K562 (cell line): ENCODE results near the gene CSRNP3. TPM values are rescaled to one million over a fixed set of nuclear protein-coding genes. Genes with fewer than 3 reads are reported as not detected.

Experiments
- ATAC-seq: fragments of 200-7000 bp; cut with Tn5 transposase; 3 replicates; pipeline ENCODE4 v1.9.1; 2020; ENCODE audit warnings: moderate library complexity
- BruUV-seq: library from RNA; stranded (reverse); fragments of 400-500 nt; replicated peaks from 2 replicates; lab custom pipeline; 2021; lab: Mats Ljungman, UMichigan
- CTCF ChIA-PET: fragments of 300-600 bp; formaldehyde crosslinking; extraction: SDS; loops from one replicate; lab custom pipeline; 2021; ENCODE audit warnings: low intra/inter-chr PET ratio; lab: Yijun Ruan, JAX
- POLR2A ChIA-PET: fragments of 300-600, 350-650 bp; sonication (Branson Sonifier 250); formaldehyde crosslinking; extraction: SDS; loops from one replicate; lab custom pipeline; 2021; ENCODE audit warnings: antibody characterized with exemption, inconsistent platforms; lab: Yijun Ruan, JAX
- DNase-seq, 4 experiments: peaks; one replicate each; pipeline versions ENCODE4 v3.0.0 to v3.0.0-alpha.2; 2011 to 2018; ENCODE audit warnings: low spot score in 3 of 4, mixed read lengths in 3 of 4; ENCODE audit errors: extremely low read depth in 1 of 4
- FAIRE-seq: peaks from 2 replicates; lab custom pipeline; 2011; peaks lifted over from hg19 to GRCh38; lab: Jason Lieb, UNC
- H2AFZ ChIP-seq: 2 replicates; pipeline ENCODE4 v1.6.0; 2011; ENCODE audit warnings: low read depth, low read length, control low read depth, inconsistent platforms
- H3K27ac ChIP-seq: fragments of 200-600 bp; 3 replicates; pipeline ENCODE4 v1.8.0; 2011; ENCODE audit warnings: low read depth, mild to moderate bottlenecking, control low read depth, inconsistent platforms, low read length, moderate library complexity, mixed read lengths; ENCODE audit errors: extremely low read depth
- H3K27me3 ChIP-seq, 2 experiments: fragments of 300-600 bp in 1 of 2; 2 replicates in 1 of 2; 3 replicates in 1 of 2; pipeline versions ENCODE4 v1.6.0 to v1.8.0; 2011; ENCODE audit warnings: inconsistent platforms in 2 of 2, low read length in 2 of 2, mild to moderate bottlenecking in 1 of 2, mixed read lengths in 1 of 2, moderate library complexity in 1 of 2; ENCODE audit not compliant: control insufficient read depth in 2 of 2, insufficient read depth in 2 of 2
- H3K36me3 ChIP-seq: fragments of 300-600 bp; 3 replicates; pipeline ENCODE4 v1.8.0; 2011; ENCODE audit warnings: mild to moderate bottlenecking, low read length, inconsistent platforms; ENCODE audit not compliant: control insufficient read depth, insufficient read depth
- H3K4me1 ChIP-seq, 2 experiments: fragments of 200-600 bp in 1 of 2; replicated peaks in 1 of 2; 2 replicates in 1 of 2; 3 replicates in 1 of 2; pipeline versions ENCODE4 v1.5.1 to v1.8.0; 2011; ENCODE audit warnings: inconsistent platforms in 2 of 2, low read length in 2 of 2, mild to moderate bottlenecking in 1 of 2, mixed read lengths in 1 of 2, moderate library complexity in 1 of 2; ENCODE audit not compliant: control insufficient read depth in 2 of 2, insufficient read depth in 2 of 2
- H3K4me2 ChIP-seq: 2 replicates; pipeline ENCODE4 v1.6.1; 2011; ENCODE audit warnings: low read length, control low read depth, inconsistent platforms, mixed read lengths; ENCODE audit not compliant: insufficient read depth
- H3K4me3 ChIP-seq: fragments of 200-600 bp; sonication (generic), shearing (Covaris generic); 2 replicates; pipeline ENCODE4 v1.5.1; 2016; ENCODE audit warnings: control low read depth, inconsistent platforms
- H3K79me2 ChIP-seq: fragments of 200-600 bp; 3 replicates; pipeline ENCODE4 v1.8.0; 2011; ENCODE audit warnings: low read length, inconsistent platforms; ENCODE audit not compliant: control insufficient read depth, insufficient read depth
- H3K9ac ChIP-seq, 2 experiments: 2 replicates each; pipeline versions ENCODE4 v1.6.0 to v1.6.1; 2011; ENCODE audit warnings: low read depth in 2 of 2, low read length in 2 of 2, control low read depth in 1 of 2, inconsistent platforms in 1 of 2, mild to moderate bottlenecking in 1 of 2, mixed read lengths in 1 of 2; ENCODE audit not compliant: insufficient read depth in 1 of 2
- H3K9me1 ChIP-seq: one replicate; pipeline ENCODE4 v1.6.0; 2011; ENCODE audit warnings: inconsistent platforms, mild to moderate bottlenecking, low read length, moderate library complexity; ENCODE audit not compliant: control insufficient read depth, insufficient read depth
- H3K9me3 ChIP-seq: replicated peaks from 2 replicates; pipeline ENCODE4 v1.5.1; 2011; ENCODE audit warnings: low read depth, low read length, inconsistent platforms; ENCODE audit not compliant: control insufficient read depth, insufficient read depth
- H4K20me1 ChIP-seq: replicated peaks from 2 replicates; pipeline ENCODE4 v1.6.1; 2011; ENCODE audit warnings: low read length, inconsistent platforms, mixed read lengths; ENCODE audit not compliant: control insufficient read depth, insufficient read depth
- RBM34 ChIP-seq: fragments of 200-400 bp; formaldehyde crosslinking; IDR thresholded peaks from 2 replicates; pipeline ENCODE4 v1.6.1; 2018; ENCODE audit warnings: low read length, borderline replicate concordance; ENCODE audit not compliant: insufficient read depth
- SPI1 ChIP-seq: IDR thresholded peaks from 2 replicates; pipeline ENCODE4 v1.6.1; 2011; ENCODE audit warnings: low read depth, low read length, control low read depth, borderline replicate concordance
- ZNF175 ChIP-seq: fragments of 200-800 bp; sonication (Bioruptor generic); IDR thresholded peaks from 2 replicates; pipeline ENCODE4 v1.6.1; 2016; ENCODE audit warnings: low read depth, mild to moderate bottlenecking, missing genetic modification characterization, missing compliant biosample characterization
- WGBS: fragments of 100-300 bp; shearing (Covaris generic); methylation state at CpG from one replicate; pipeline ENCODE4 v1.1.6; 2016; ENCODE audit warnings: low coverage, mixed read lengths; ENCODE audit not compliant: insufficient coverage; ENCODE audit errors: missing lambda C conversion rate; 5-methylcytosine and 5-hydroxymethylcytosine counted together
- in situ Hi-C: fragments of 300-500 bp; cut with MboI; formaldehyde crosslinking; loops from 4 replicates; pipeline ENCODE4 v1.15.0; 2018; ENCODE audit warnings: inconsistent platforms, mixed read lengths
- intact Hi-C: fragments of 100-400 bp; cut with micrococcal nuclease; formaldehyde crosslinking; loops from 2 replicates; pipeline ENCODE4 v1.14.2; 2022
- polyA plus RNA-seq, 8 experiments: library from polyadenylated mRNA; depleted of rRNA in 4 of 8; stranded (reverse) in 5 of 8; unstranded in 3 of 8; fragments of >200 nt; fragmentation: Nextera tagmentation in 2 of 8; fragmentation: Illumina TruSeq in 1 of 8; extraction: Ambion mirVana in 2 of 8; extraction: Trizol in 1 of 8; gene quantifications; 2 replicates each; pipeline versions ENCODE4 v1.2.1 to v1.2.3, GENCODE V29; 2011 to 2014; ENCODE audit warnings: inconsistent platforms in 1 of 8, missing spikeins in 1 of 8
- total RNA-seq, 7 experiments: library from RNA; depleted of rRNA in 6 of 7; stranded (reverse); fragments of >200 nt in 6 of 7; fragmentation: Illumina TruSeq in 2 of 7; extraction: Trizol in 2 of 7; gene quantifications; 2 replicates each; pipeline versions ENCODE4 v1.2.1 to v1.2.3, GENCODE V29; 2011 to 2021; ENCODE audit warnings: low replicate concordance in 1 of 7
- TF ChIP-seq, protein P1 (sequence below), 2 experiments: IDR thresholded peaks in 1 of 2; conservative IDR thresholded peaks in 1 of 2; 2 replicates each; pipeline ENCODE4 v1.6.1; 2016; ENCODE audit warnings: low read depth in 2 of 2, mild to moderate bottlenecking in 1 of 2, missing compliant biosample characterization in 1 of 2, missing genetic modification characterization in 1 of 2, moderate library complexity in 1 of 2

Gene CSRNP3
- total and polyA plus RNA-seq, 9 of the 15 experiments (the other 6 are each of a cell fraction or from before 2014, with no cell fraction given): not detected

DNA sequence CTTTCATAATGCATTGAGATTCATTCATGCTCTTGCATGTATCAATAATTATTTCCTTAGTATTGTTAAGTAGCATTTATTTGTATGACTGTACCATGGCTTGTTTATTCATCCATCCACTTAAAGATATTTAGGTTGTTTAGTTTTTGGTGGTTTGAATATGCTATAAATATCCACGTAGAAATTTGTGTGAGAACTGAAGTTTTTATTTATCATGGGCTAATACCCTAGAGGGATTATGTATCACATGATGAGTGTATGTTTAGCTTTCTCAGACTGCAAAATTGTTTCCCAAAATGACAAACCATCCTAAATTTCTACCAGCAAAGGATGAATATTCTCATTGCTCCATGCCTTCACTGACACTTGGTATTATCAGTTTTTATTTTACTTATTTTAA, 55.2 kb downstream of the CSRNP3 start:
- Histone ChIP-seq H3K9me1 (no peaks in the 10 kb centered on the region), H3K27me3 (no peaks in the 10 kb centered on the region), H3K4me3 (no peak overlapping the region), H4K20me1 (no peaks in the 10 kb centered on the region), H3K4me2 (no peak overlapping the region), H3K27ac (no peak overlapping the region), H3K36me3 (no peaks in the 10 kb centered on the region), H3K9ac (no peak overlapping the region), H3K9me3 (no peaks in the 10 kb centered on the region), H3K79me2 (no peaks in the 10 kb centered on the region), H3K4me1 (no peaks in the 10 kb centered on the region), H2AFZ (no peak overlapping the region)
- BruUV-seq: no TSS peak
- TF ChIP-seq, protein P1, sequence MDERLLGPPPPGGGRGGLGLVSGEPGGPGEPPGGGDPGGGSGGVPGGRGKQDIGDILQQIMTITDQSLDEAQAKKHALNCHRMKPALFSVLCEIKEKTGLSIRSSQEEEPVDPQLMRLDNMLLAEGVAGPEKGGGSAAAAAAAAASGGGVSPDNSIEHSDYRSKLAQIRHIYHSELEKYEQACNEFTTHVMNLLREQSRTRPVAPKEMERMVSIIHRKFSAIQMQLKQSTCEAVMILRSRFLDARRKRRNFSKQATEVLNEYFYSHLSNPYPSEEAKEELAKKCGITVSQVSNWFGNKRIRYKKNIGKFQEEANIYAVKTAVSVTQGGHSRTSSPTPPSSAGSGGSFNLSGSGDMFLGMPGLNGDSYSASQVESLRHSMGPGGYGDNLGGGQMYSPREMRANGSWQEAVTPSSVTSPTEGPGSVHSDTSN (CRISPR knock-in tag; IDR thresholded peaks at IDR 0.05; ENCODE audit: low read depth): no peak
- TF ChIP-seq, protein P1 (tag; conservative IDR thresholded peaks at IDR 0.05; ENCODE audit: low read depth): no peak
- TF ChIP-seq RBM34 (no peak), SPI1 (no peak), ZNF175 (CRISPR knock-in tag) (no peak)
- FAIRE-seq (no peak), DNase-seq (no peak), ATAC-seq (no peak)
- ChIA-PET CTCF (no interaction called here), POLR2A (no interaction called here)
- WGBS: 4% methylated on average over 1 of the region's 1 CpG
- intact Hi-C loops: no loop called here
- in situ Hi-C loops: no loop called here
